Measurements from ENCODE around the gene KCNQ1. TPM values are rescaled to one million over a fixed set of nuclear protein-coding genes. Genes with fewer than 3 reads are reported as not detected.
A peak's percentile ranks its signal among the peaks of the same experiment; 100 is the strongest.

The KCNQ1 gene
- total and polyA plus RNA-seq, 9 of the 15 experiments (the other 6 are each of a cell fraction or from before 2014, with no cell fraction given) = 0.44 TPM; not detected in 8

DNA sequence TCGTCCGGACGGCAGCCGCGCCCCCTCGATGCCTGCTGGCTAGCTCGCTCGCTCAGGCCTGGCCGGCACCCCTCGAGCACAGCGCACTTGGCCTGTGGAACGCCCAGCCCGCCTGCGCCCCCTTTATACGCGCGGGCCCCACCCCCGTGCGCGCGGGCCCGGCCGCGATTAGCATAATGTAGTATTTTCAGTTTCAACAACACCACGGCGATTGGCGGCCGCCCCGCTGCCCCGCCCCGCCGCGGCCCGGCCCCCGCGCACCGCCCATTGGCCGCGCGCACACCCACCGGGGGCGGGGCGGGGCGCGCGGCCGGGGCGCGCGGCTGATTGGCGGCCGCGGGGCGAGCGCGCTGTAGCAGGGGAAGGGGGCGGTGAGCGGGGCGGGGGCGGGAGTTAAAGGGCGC, 440.9 kb downstream of the KCNQ1 start, which contains the start of gene CDKN1C (continued):
- TF ChIP-seq, protein P1, sequence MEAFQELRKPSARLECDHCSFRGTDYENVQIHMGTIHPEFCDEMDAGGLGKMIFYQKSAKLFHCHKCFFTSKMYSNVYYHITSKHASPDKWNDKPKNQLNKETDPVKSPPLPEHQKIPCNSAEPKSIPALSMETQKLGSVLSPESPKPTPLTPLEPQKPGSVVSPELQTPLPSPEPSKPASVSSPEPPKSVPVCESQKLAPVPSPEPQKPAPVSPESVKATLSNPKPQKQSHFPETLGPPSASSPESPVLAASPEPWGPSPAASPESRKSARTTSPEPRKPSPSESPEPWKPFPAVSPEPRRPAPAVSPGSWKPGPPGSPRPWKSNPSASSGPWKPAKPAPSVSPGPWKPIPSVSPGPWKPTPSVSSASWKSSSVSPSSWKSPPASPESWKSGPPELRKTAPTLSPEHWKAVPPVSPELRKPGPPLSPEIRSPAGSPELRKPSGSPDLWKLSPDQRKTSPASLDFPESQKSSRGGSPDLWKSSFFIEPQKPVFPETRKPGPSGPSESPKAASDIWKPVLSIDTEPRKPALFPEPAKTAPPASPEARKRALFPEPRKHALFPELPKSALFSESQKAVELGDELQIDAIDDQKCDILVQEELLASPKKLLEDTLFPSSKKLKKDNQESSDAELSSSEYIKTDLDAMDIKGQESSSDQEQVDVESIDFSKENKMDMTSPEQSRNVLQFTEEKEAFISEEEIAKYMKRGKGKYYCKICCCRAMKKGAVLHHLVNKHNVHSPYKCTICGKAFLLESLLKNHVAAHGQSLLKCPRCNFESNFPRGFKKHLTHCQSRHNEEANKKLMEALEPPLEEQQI (IDR thresholded peaks at IDR 0.05) = no peak
- no peak for TF ChIP-seq CREB1 (IDR thresholded peaks at IDR 0.05)
- TF ChIP-seq CREB1 (CRISPR knock-in tag; IDR thresholded peaks at IDR 0.05) = no peak
- peak; percentile 69 for TF ChIP-seq POLR2B (IDR thresholded peaks at IDR 0.05; ENCODE audit: low read depth, partially characterized antibody)
- TF ChIP-seq TBP (optimal IDR thresholded peaks at IDR 0.05; ENCODE audit: low read depth, low read length) = peak; percentile 94
- no peak for TF ChIP-seq HDAC8 (tag; IDR thresholded peaks at IDR 0.05)
- TF ChIP-seq TEAD1 (CRISPR knock-in tag; IDR thresholded peaks at IDR 0.05) = no peak; a peak in 1 of 4 replicates
- no peak for TF ChIP-seq ZNF24 (IDR thresholded peaks at IDR 0.05)
- TF ChIP-seq SP1 (CRISPR knock-in tag; IDR thresholded peaks at IDR 0.05) = peak; percentile 43; the same call in 1 of the 2 replicates
- TF ChIP-seq CCNT2 (IDR thresholded peaks at IDR 0.05; ENCODE audit: borderline replicate concordance, extremely low read depth, insufficient read length, low read depth, low read length) = peak; percentile 60
- TF ChIP-seq, protein P2, sequence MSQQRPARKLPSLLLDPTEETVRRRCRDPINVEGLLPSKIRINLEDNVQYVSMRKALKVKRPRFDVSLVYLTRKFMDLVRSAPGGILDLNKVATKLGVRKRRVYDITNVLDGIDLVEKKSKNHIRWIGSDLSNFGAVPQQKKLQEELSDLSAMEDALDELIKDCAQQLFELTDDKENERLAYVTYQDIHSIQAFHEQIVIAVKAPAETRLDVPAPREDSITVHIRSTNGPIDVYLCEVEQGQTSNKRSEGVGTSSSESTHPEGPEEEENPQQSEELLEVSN (IDR thresholded peaks at IDR 0.05; ENCODE audit: borderline replicate concordance in 1 of 2, extremely low read depth in 1 of 2, insufficient read depth in 1 of 2, insufficient read length in 1 of 2, low read depth in 1 of 2, low read length in 1 of 2, poor library complexity in 1 of 2, severe bottlenecking in 1 of 2) = peak in 1 of 2 experiments; percentile 80
- TF ChIP-seq, protein P3, sequence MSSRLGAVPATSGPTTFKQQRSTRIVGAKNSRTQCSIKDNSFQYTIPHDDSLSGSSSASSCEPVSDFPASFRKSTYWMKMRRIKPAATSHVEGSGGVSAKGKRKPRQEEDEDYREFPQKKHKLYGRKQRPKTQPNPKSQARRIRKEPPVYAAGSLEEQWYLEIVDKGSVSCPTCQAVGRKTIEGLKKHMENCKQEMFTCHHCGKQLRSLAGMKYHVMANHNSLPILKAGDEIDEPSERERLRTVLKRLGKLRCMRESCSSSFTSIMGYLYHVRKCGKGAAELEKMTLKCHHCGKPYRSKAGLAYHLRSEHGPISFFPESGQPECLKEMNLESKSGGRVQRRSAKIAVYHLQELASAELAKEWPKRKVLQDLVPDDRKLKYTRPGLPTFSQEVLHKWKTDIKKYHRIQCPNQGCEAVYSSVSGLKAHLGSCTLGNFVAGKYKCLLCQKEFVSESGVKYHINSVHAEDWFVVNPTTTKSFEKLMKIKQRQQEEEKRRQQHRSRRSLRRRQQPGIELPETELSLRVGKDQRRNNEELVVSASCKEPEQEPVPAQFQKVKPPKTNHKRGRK (tag; IDR thresholded peaks at IDR 0.05) = no peak
- no peak for TF ChIP-seq KLF1 (tag; IDR thresholded peaks at IDR 0.05)
- peak; percentile 84 for TF ChIP-seq RBM22 (IDR thresholded peaks at IDR 0.05; ENCODE audit: low read depth, low read length, poor library complexity, severe bottlenecking)
- no peak for TF ChIP-seq BRD4 (IDR thresholded peaks at IDR 0.05)
- TF ChIP-seq MAZ (CRISPR knock-in tag; conservative IDR thresholded peaks at IDR 0.05 in 1 of 2, IDR thresholded peaks at IDR 0.05 in 1 of 2) = peak in 1 of 2 experiments; percentile 50; a peak in 2 of 4 replicates
- TF ChIP-seq ZNF699 (CRISPR knock-in tag; IDR thresholded peaks at IDR 0.05; ENCODE audit: insufficient replicate concordance) = no peak
- TF ChIP-seq, protein P4, sequence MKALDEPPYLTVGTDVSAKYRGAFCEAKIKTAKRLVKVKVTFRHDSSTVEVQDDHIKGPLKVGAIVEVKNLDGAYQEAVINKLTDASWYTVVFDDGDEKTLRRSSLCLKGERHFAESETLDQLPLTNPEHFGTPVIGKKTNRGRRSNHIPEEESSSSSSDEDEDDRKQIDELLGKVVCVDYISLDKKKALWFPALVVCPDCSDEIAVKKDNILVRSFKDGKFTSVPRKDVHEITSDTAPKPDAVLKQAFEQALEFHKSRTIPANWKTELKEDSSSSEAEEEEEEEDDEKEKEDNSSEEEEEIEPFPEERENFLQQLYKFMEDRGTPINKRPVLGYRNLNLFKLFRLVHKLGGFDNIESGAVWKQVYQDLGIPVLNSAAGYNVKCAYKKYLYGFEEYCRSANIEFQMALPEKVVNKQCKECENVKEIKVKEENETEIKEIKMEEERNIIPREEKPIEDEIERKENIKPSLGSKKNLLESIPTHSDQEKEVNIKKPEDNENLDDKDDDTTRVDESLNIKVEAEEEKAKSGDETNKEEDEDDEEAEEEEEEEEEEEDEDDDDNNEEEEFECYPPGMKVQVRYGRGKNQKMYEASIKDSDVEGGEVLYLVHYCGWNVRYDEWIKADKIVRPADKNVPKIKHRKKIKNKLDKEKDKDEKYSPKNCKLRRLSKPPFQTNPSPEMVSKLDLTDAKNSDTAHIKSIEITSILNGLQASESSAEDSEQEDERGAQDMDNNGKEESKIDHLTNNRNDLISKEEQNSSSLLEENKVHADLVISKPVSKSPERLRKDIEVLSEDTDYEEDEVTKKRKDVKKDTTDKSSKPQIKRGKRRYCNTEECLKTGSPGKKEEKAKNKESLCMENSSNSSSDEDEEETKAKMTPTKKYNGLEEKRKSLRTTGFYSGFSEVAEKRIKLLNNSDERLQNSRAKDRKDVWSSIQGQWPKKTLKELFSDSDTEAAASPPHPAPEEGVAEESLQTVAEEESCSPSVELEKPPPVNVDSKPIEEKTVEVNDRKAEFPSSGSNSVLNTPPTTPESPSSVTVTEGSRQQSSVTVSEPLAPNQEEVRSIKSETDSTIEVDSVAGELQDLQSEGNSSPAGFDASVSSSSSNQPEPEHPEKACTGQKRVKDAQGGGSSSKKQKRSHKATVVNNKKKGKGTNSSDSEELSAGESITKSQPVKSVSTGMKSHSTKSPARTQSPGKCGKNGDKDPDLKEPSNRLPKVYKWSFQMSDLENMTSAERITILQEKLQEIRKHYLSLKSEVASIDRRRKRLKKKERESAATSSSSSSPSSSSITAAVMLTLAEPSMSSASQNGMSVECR (CRISPR knock-in tag; IDR thresholded peaks at IDR 0.05) = peak; percentile 40; the same call in 1 of the 2 replicates
- TF ChIP-seq ZNF263 (CRISPR knock-in tag; IDR thresholded peaks at IDR 0.05; ENCODE audit: borderline replicate concordance) = 0 out of 2 replicates have a peak, but pooled peaks have one; percentile 3
